Measurements from ENCODE around the gene SPATA12.
"Not testable (repeated sequence)": the region's sequence is repeated elsewhere in the genome, so short reads cannot be mapped to it uniquely, and the experiment has no call there.

The SPATA12 gene

GRCh38 chr3:57078635-57079473 lies 18.4 kb downstream of the SPATA12 start:
- no peaks in the 10 kb centered on the region for H3K9me3 Mint-ChIP-seq
- peaks cover 42% of the 10 kb centered on the region for H3K4me1 Mint-ChIP-seq
- peak overlapping the region in 1 of 3 experiments; percentile 72 for H3K27ac Mint-ChIP-seq
- peaks cover 9% of the 10 kb centered on the region for H3K36me3 Mint-ChIP-seq (ENCODE audit: low read depth)
- H3K27me3 Mint-ChIP-seq (ENCODE audit: low read depth): no peaks in the 10 kb centered on the region
- H3K4me3 Mint-ChIP-seq: peak overlapping the region; percentile 80 to 88 (median 81)
- no peak for TF ChIP-seq CTCF (IDR thresholded peaks at IDR 0.05; ENCODE audit: unreplicated experiment in 3 of 3)

GRCh38 chr3:57079474-57079831 lies 19.0 kb downstream of the SPATA12 start:
- Mint-ChIP-seq H3K36me3 (ENCODE audit: low read depth) (peaks cover 5% of the 10 kb centered on the region), H3K27ac (peak overlapping the region in 1 of 3 experiments; percentile 77), H3K27me3 (ENCODE audit: low read depth) (no peaks in the 10 kb centered on the region), H3K4me3 (peak overlapping the region; percentile 80 to 85 (median 81)), H3K4me1 (peaks cover 39% of the 10 kb centered on the region), H3K9me3 (no peaks in the 10 kb centered on the region)
- no peak for TF ChIP-seq CTCF (IDR thresholded peaks at IDR 0.05; ENCODE audit: unreplicated experiment in 3 of 3)

- no peak for TF ChIP-seq CTCF (IDR thresholded peaks at IDR 0.05; ENCODE audit: unreplicated experiment in 3 of 3)
- H3K27ac Mint-ChIP-seq: peak overlapping the region in 2 of 3 experiments; percentile 13 to 77
- H3K4me1 Mint-ChIP-seq: peaks cover 37% of the 10 kb centered on the region
- peak overlapping the region; percentile 80 to 85 (median 81) for H3K4me3 Mint-ChIP-seq
- H3K9me3 Mint-ChIP-seq: no peaks in the 10 kb centered on the region
- peaks cover 9% of the 10 kb centered on the region for H3K36me3 Mint-ChIP-seq (ENCODE audit: low read depth)
- no peaks in the 10 kb centered on the region for H3K27me3 Mint-ChIP-seq (ENCODE audit: low read depth)
Measured at GRCh38 chr3:57080171-57080570, 19.7 kb downstream of the SPATA12 start.

- Mint-ChIP-seq H3K9me3 (no peaks in the 10 kb centered on the region), H3K36me3 (ENCODE audit: low read depth) (peaks cover 9% of the 10 kb centered on the region), H3K4me3 (peak overlapping the region in 1 of 3 experiments; percentile 34), H3K27me3 (ENCODE audit: low read depth) (no peaks in the 10 kb centered on the region), H3K4me1 (peaks cover 37% of the 10 kb centered on the region), H3K27ac (no peak overlapping the region)
- no peak for TF ChIP-seq CTCF (IDR thresholded peaks at IDR 0.05; ENCODE audit: unreplicated experiment in 3 of 3)
Measured at GRCh38 chr3:57081173-57081572, 20.7 kb downstream of the SPATA12 start.

GRCh38 chr3:57082481-57082880 lies 22.0 kb downstream of the SPATA12 start:
- TF ChIP-seq CTCF (IDR thresholded peaks at IDR 0.05; ENCODE audit: unreplicated experiment in 3 of 3): no peak
- Mint-ChIP-seq H3K9me3 (no peaks in the 10 kb centered on the region), H3K4me1 (peaks cover 34% of the 10 kb centered on the region), H3K27me3 (ENCODE audit: low read depth) (no peaks in the 10 kb centered on the region), H3K4me3 (peak overlapping the region in 1 of 3 experiments; percentile 35), H3K27ac (no peak overlapping the region), H3K36me3 (ENCODE audit: low read depth) (peaks cover 6% of the 10 kb centered on the region)

- H3K36me3 Mint-ChIP-seq (ENCODE audit: low read depth); H3K4me3 Mint-ChIP-seq; H3K27me3 Mint-ChIP-seq (ENCODE audit: low read depth); H3K27ac Mint-ChIP-seq; H3K9me3 Mint-ChIP-seq: not testable (repeated sequence)
- peaks cover 26% of the 10 kb centered on the region for H3K4me1 Mint-ChIP-seq
Measured at GRCh38 chr3:57083266-57083995, 23.0 kb downstream of the SPATA12 start.
